ENCODE measurements around the gene PLD4. TPM values are rescaled to one million over a fixed set of nuclear protein-coding genes. Genes with fewer than 3 reads are reported as not detected.
"Not testable (repeated sequence)": the region's sequence is repeated elsewhere in the genome, so short reads cannot be mapped to it uniquely, and the experiment has no call there.

Gene PLD4
- total RNA-seq, 1 experiment from 2014 or later = not detected

DNA sequence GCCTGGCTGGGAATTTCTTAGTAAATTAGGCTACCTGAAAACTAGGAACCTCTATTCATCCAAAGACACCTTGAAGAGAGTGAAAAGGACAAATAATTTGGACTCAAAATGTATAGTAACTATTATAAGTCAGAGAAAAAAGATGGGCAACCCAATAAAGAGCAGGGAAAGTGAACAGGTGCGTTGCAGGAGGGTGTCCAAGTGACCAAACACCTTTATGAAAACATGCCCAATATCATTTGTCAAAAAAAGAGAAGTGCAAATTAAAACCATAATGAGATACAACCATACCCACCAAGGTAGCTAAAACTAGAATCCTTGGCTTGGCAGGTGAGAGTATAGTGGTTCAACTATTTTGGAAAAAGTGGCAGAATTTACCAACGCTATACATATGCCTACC is 24.9 kb upstream of the PLD4 start:
- no peak for DNase-seq (ENCODE audit: low spot score)

DNA sequence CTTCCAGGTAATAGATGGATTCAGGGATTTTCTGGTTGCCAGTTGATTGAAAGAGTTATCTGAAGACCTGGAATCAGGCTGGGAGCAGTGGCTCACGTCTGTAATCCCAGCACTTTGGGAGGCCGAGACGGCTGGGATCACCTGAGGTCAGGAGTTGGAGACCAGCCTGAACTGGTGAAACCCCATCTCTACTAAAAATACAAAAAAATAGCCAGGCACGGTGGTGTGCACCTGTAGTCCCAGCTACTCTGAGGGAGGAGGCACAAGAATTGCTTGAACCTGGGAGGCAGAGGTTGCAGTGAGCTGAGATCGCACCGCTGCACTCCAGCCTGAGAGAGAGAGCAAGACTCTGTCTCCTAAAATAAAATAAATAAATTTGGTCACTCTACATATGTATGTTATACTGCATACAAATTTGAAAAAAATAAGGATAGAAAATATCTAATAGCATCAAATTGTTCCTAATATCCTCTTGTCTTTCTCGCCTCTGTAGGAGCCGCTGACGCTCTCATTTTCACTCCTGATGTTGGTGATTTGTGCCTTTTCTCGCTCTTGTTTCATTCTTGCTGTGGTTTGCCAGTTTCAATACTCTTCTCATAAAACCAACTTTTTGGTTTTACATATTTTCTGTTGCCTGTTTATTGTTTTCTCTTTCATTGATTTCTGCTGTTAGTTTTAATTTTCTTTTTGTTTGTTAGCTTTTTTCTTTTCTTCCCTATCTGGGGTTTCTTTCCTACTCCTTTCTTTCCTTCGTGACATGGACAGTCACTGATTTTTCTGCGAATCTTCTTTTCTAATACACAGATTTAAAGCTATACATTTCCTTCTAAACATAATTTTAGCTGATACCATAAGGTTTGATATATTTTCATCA is 23.8 kb upstream of the PLD4 start:
- no peak for DNase-seq (ENCODE audit: low spot score)

DNA sequence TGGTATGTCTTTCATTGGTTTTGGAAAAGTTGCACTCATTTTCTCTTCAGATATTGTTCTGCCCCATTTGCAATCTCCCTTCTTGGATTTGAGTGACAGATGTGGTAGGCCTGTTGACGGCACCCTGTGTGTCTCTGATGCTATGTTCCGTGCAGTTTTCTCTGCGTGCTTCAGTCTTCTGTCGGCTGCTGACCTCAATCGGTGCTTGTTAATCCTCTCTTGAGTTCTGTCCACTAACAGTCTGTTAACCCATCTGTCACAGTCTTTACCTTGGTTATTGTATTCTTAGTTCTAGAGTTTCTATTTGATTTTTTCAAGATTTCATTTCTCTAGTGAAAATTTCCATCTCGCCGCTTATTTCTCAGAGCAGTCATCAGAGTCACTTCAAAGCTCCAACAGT is 20.7 kb upstream of the PLD4 start:
- DNase-seq (ENCODE audit: low spot score) = no peak

GRCh38 chr14:104904650-104905578 is 19.8 kb upstream of the PLD4 start:
- DNase-seq (ENCODE audit: low spot score) = not testable (repeated sequence)

GRCh38 chr14:104905579-104905933 is 19.1 kb upstream of the PLD4 start:
- not testable (repeated sequence) for DNase-seq (ENCODE audit: low spot score)

DNA sequence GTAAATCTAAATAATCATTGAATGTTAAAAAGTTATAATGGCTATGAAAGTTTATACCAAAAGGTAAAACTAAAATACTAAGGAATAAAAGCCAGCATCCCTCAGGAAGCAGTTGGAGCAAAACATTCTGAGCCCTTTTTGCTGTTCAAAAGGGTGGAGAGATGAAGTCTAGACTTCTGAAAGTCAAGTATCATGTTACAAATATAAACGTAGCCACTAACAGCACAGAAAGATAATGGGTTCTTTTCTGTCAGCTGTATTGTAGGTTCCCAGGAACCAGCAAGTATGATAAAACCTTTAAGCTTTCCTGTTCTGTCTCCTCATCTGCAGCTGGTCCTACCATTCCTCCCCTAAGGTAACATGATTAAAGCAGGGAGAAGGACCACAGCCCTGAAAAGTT is 16.4 kb upstream of the PLD4 start:
- no peak for DNase-seq (ENCODE audit: low spot score)

DNA sequence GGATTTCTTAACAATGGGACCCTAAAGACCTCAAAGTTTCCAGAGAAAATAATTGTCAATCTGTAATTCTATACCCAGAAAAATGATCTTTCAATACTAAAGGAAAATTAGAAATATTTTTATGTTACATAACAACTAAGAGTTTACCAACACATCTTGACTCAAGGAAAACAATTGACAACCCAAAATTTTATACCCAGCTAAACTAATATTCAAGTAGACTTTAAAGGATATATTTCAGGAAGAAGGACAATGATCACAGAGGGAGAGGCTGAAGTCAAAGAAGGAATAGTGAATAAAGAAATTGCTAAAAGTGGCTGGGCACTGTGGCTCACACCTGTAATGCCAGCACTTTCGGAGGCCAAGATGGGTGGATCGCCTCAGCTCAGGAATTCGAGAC is 12.6 kb upstream of the PLD4 start:
- DNase-seq (ENCODE audit: low spot score) = no peak

DNA sequence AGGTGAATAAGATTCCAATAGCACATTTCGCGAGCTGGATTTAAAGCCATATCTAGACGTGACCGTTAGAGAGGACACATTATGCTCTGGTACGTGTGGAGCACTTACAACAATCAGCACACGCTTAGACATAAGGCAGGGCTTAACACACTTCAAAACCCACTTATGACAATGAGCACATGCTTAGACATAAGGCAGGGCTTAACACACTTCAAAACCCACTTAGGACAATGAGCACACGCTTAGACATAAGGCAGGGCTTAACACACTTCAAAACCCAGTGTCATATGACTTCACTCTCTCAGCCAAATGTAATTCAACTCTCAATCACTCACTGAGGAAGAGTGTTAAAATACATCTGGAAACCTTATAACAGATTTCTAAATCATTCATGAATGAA is 11.2 kb upstream of the PLD4 start:
- DNase-seq (ENCODE audit: low spot score) = no peak

DNA sequence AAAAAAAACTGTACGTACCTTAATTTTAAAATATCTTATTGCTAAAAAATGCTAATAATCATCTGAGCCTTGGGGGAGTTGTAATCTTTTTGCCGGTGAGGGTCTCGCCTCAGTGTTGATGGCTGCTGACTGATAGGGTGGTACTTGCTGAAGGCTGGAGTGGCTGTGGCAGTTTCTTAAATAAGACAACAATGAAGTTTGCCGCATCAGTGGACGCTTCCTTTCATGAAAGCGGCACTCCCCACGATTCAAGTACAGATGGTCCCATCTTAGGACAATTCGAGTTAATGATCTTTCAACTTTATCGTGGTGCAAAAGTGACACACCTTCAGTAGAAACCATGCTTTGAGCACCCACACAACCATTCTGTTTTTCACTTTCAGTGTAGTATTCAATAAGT is 7.6 kb upstream of the PLD4 start:
- no peak for DNase-seq (ENCODE audit: low spot score)

GRCh38 chr14:104917993-104918392 is 6.7 kb upstream of the PLD4 start:
- DNase-seq (ENCODE audit: low spot score) = no peak

- DNase-seq (ENCODE audit: low spot score) = not testable (repeated sequence)
Observed at GRCh38 chr14:104919152-104919992, 5.3 kb upstream of the PLD4 start.

DNA sequence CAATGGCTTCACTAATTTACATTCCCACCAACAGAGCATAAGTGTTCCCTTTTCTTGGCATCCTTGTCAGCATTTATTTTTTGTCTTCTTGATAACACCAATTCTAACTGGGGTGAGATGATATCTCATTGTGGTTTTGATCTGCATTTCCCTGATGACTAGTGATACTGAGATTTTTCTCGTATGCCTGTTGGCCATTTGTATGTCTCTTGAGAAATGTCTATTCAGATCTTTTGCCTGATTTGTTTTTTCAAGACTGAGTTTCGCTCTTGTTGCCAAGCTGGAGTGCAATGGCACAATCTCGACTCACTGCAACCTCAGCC is 4.7 kb upstream of the PLD4 start:
- no peak for DNase-seq (ENCODE audit: low spot score)

DNA sequence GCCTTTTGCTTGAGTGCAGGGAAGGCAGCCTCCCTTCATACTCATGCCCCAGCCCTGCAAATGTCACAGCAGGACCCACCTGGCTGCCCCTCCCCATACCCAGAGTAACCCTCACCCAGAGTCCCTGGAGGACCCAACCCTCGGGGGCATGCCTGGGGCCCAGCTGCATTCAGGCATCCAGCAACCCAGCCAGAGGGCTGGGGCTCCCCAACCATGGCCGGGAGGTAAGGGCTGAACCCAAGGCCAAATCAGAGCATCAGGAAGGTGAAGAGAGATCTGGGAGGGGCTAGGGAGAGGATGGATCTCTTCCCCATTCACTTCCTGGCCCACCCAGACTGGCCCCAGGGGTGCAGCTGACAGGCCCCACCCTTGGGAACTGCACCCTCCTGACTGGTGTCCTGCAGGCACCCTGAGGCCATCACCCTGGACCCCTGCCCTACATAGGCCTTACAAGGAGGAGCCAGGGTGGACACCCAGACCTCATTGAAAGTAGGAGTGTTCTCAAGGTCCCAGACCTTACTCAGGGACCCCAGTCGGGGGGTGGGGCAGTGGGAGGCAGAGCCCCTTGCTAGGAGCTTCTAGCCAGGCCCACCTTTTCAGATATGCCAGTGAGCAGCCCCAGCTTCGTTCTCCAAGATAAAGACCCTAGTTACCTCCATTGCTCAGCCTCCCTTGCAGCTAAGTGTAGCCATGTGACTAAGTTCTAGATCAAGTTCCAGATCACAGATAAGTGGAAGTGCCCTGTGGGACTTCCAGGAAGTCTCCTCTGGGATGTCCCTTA is 849 bp upstream of the PLD4 start:
- DNase-seq (ENCODE audit: low spot score) = no peak

DNA sequence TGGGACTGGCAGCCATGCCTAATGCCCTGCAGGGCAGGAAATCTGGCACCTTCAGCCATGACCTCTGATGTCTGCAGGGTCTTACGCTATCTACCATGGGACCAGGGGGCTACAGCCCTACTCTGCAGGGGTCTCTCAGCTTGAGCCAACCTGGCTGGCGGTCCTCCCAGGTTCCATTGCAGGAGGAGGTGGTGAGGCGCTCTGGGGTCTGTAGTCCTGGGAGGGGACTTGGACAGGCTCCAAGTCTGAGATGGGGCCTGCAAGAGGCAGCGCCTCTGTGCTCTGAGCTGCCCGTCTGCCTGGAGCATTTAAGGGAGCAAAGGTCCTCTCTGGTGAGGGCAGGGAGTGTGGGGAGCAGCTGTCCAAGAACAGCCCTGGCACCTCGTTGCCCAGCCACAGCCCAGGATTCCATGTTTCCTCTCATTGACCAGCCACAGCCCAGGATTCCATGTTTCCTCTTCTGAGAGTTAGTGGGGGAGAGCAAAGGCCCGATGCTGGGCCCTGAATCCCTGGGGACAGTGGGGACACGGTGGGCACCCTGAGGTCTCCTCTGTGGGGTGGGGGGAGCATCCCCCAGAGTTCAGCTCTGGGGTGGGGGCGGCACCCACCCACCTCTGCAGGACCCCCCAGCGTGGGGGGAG is 655 bp downstream of the PLD4 start:
- DNase-seq (ENCODE audit: low spot score) = no peak

DNA sequence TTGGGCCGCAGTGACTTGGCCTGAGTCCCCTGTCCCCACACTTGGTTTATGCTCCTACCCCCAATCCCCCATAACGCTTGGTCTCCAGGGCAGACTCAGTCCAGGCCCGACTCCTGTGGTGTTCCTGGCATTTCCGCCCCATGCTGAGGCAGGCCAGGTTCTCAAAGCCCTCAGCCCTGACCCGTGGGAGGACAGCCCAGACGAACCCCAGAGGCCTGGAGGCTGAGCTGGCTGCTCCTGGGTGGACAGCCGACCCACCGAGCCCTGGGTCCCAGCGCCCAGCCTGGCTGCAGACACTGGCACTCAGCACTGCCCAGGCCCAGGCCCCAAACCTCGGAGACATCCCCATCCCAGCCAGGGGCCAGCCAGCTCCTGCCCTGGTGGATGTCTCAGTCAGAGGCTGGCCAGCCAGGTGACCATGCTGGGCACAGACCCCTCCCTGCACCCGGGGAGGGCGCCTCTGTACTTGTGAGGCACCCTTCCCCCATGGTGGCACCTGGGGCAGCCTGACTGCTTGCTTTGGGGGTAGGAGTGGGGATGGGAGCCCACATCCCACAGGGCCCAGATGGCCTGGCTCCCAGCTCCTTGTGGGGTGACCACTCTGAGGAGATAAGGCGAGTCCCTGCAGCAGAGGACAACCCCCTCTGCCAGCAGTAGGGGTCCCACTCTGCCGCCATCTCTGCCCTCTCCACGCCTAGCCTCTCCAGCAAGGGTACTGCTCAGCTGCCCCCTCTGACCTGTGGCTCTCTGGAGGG is 1.4 kb downstream of the PLD4 start:
- DNase-seq (ENCODE audit: low spot score) = no peak

- no peak for DNase-seq (ENCODE audit: low spot score)
Observed at GRCh38 chr14:104926619-104927431, 2.1 kb downstream of the PLD4 start.

- DNase-seq (ENCODE audit: low spot score) = no peak
Observed at GRCh38 chr14:104927432-104927816, 2.7 kb downstream of the PLD4 start.

- DNase-seq (ENCODE audit: low spot score) = no peak
Observed at GRCh38 chr14:104927901-104928300, 3.2 kb downstream of the PLD4 start.

All from H4 (cell line).